Heart left ventricle (tissue), 13 donors: ENCODE results near the gene BRD3OS.

Experiments used
- POLR2A ChIP-seq, 2 donors: fragments of 450-650 bp; IDR thresholded peaks; one replicate each; pipeline ENCODE4 v1.6.1; 2017; ENCODE audit warnings: antibody characterized with exemption in 2 of 2, mild to moderate bottlenecking in 2 of 2, moderate library complexity in 2 of 2
- TF ChIP-seq, protein P1 (sequence below), 12 donors: fragments of 200-600 bp; sonication (generic) in 4 of 12; IDR thresholded peaks; one replicate each; pipeline versions ENCODE4 v1.5.0 to v1.8.0; 2018 to 2022; ENCODE audit warnings: antibody characterized with exemption in 12 of 12, mild to moderate bottlenecking in 5 of 12
- donor health status: ischemic (EF 13 %, LVEDD 7.1; RV severe dilation, severe dysfunction).
- donor health status: DM: no; HTN: yes; CAD: no.
- donor health status: DM: no; HTN: no; CAD: no.
- donor health status: ischemic (EF 25% LVEDD 6.9; RV normal size, moderate dysfunction).
- donor health status: ischemic (EF 25% LVEDD 5.7; RV mildly dilated, moderate dysfunction).
- donor health status: ischemic (EF 35%, LVEDD 5.7; RV mildly dilated, moderate dysfunction).
- donor health status: nonischemic (EF 11% LVEDD 7.7; RV severe dilation, severe dysfunction).
- donor health status: DM: yes; HTN: yes; CAD: no.
- donor health status: PGD.
- donor health status: ischemic (EF 29% LVEDD 5.4; RV normal size, mild dysfunction).
- donor health status: nonischemic (EF 23%, LVEDD 6.1; RV moderate dilation, normal function).

DNA sequence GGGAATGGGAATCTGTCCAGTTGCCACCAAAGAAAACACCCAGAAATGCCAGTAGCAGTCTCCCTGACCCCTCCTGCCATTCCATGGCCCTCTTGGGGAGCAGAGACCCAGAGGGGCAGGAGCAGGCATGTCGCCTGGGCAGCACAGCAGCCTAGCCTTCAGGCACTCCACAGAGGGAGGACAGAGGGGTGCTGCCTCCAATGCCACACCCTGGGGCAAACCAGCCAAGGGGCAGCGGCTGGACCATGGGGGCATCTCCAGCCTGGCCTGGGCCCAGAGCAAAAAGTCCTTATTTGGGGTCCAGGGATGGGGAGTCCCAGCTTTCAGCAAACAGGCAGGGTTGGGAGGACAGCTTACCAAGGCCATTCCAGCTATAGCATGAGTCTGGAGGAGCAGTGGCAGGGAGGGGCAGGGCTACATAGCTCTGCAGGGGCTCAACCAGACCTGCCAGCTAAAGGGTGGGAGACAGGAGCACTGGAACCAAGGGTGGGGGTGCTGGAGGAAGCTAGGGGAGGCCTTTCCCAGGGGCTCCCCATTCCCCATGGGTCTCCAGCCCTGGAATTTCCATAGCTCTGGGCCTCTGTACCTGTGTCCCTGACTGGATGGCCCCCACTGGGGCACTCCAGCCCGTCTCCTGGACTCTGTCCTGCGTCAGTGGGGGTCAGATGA, 35.9 kb downstream of the BRD3OS start:
- TF ChIP-seq, protein P1, sequence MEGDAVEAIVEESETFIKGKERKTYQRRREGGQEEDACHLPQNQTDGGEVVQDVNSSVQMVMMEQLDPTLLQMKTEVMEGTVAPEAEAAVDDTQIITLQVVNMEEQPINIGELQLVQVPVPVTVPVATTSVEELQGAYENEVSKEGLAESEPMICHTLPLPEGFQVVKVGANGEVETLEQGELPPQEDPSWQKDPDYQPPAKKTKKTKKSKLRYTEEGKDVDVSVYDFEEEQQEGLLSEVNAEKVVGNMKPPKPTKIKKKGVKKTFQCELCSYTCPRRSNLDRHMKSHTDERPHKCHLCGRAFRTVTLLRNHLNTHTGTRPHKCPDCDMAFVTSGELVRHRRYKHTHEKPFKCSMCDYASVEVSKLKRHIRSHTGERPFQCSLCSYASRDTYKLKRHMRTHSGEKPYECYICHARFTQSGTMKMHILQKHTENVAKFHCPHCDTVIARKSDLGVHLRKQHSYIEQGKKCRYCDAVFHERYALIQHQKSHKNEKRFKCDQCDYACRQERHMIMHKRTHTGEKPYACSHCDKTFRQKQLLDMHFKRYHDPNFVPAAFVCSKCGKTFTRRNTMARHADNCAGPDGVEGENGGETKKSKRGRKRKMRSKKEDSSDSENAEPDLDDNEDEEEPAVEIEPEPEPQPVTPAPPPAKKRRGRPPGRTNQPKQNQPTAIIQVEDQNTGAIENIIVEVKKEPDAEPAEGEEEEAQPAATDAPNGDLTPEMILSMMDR (IDR thresholded peaks at IDR 0.05), result no peak
- TF ChIP-seq POLR2A (IDR thresholded peaks at IDR 0.05), result no peak
